Measurements from ENCODE around the gene MCCD1. TPM values are rescaled to one million over a fixed set of nuclear protein-coding genes. Genes with fewer than 3 reads are reported as not detected.

The MCCD1 gene
- total RNA-seq, 1 experiment from 2014 or later, result not detected

GRCh38 chr6:31510007-31510406, 18.8 kb upstream of the MCCD1 start:
- peak; percentile 36 for DNase-seq (ENCODE audit: low spot score)

GRCh38 chr6:31513456-31514165, 15.2 kb upstream of the MCCD1 start:
- DNase-seq (ENCODE audit: low spot score), result no peak

- no peak for DNase-seq (ENCODE audit: low spot score)
These were observed 6.9 kb upstream of the MCCD1 start for GRCh38 chr6:31521835-31522234.

- no peak for DNase-seq (ENCODE audit: low spot score)
These were observed 3.2 kb upstream of the MCCD1 start for GRCh38 chr6:31525553-31525931.

GRCh38 chr6:31525932-31526591, 2.7 kb upstream of the MCCD1 start:
- DNase-seq (ENCODE audit: low spot score), result no peak

GRCh38 chr6:31528307-31528777, 420 bp upstream of the MCCD1 start:
- DNase-seq (ENCODE audit: low spot score), result no peak

- peak; percentile 20 for DNase-seq (ENCODE audit: low spot score)
These were observed 778 bp downstream of the MCCD1 start for GRCh38 chr6:31529329-31530150.

GRCh38 chr6:31530659-31531058, 1.9 kb downstream of the MCCD1 start:
- no peak for DNase-seq (ENCODE audit: low spot score)

GRCh38 chr6:31531162-31531561, 2.4 kb downstream of the MCCD1 start:
- DNase-seq (ENCODE audit: low spot score), result no peak

- no peak for DNase-seq (ENCODE audit: low spot score)
These were observed 3.2 kb downstream of the MCCD1 start for GRCh38 chr6:31531771-31532643.

GRCh38 chr6:31532644-31533454, 4.1 kb downstream of the MCCD1 start:
- DNase-seq (ENCODE audit: low spot score), result no peak

- DNase-seq (ENCODE audit: low spot score), result no peak
These were observed 4.7 kb downstream of the MCCD1 start for GRCh38 chr6:31533455-31533841.

- no peak for DNase-seq (ENCODE audit: low spot score)
These were observed 5.2 kb downstream of the MCCD1 start for GRCh38 chr6:31534011-31534410.

- DNase-seq (ENCODE audit: low spot score), result no peak
These were observed 5.8 kb downstream of the MCCD1 start for GRCh38 chr6:31534521-31535040.

GRCh38 chr6:31535538-31536324, 7.0 kb downstream of the MCCD1 start:
- DNase-seq (ENCODE audit: low spot score), result no peak

GRCh38 chr6:31538805-31539400, 10.1 kb downstream of the MCCD1 start:
- no peak for DNase-seq (ENCODE audit: low spot score)

- DNase-seq (ENCODE audit: low spot score), result no peak
These were observed 11.9 kb downstream of the MCCD1 start for GRCh38 chr6:31540640-31541039.

- peak; percentile 47 for DNase-seq (ENCODE audit: low spot score)
These were observed 12.4 kb downstream of the MCCD1 start for GRCh38 chr6:31541059-31541657.
